Measurements from ENCODE around the gene SMIM29. TPM values are rescaled to one million over a fixed set of nuclear protein-coding genes. Genes with fewer than 3 reads are reported as not detected.

Gene SMIM29
- total RNA-seq, 1 donor from 2014 or later = 15.0 TPM

DNA sequence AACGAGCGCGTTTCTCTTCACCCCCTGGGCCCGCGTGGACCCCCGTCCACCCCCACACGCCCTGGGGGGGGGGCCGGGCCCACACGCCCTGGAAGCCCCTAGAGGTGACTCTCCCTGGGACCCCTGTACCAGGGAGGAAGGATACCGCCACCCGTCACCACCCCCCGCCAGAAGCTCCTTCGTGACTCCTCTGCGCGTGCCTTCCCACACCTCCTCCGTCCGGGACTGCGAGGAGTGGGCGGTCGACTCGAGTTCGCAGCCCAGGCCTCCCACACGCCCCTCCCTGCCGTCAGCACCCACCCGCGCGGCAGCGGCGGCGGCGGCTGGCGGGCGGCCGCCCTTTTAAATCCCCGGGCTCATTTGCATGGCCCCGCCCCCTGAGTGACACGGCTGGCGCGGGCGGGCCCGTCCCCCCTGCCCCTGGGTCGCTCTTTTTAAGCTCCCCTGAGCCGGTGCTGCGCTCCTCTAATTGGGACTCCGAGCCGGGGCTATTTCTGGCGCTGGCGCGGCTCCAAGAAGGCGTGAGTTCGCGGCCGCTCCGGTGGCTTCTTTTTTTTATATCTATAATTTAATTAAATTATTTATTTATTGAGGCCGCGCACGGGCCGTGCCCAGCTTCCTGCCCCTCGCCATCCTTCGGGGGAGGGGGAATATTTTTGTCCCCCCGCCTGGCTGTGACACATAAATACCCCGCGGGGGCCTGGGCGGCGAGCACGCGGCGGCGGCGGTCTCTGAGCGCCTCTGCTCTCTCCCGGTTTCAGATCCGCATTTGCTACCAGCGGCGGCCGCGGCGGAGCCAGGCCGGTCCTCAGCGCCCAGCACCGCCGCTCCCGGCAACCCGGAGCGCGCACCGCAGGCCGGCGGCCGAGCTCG, 12.1 kb downstream of the SMIM29 start, which contains the start of gene HMGA1:
Gene HMGA1 (plus strand): TSS at position 431 of the 873 bp plus-strand sequence. CDS start 3,908 bp downstream, outside the sequence.
- H3K4me1 Mint-ChIP-seq (ENCODE audit: low read depth) = peaks cover 46% of the 10 kb centered on the region
- peak within 1 kb of the TSS; percentile 86 for H3K4me3 Mint-ChIP-seq
- intact Hi-C loops (cut with micrococcal nuclease) = loop anchor here (1.0 to 5.0 kb wide), 6 partner anchors 12 to 664 kb away; partner anchors contain the start of genes ANKS1A, SMIM29 and TAF11
- no peaks in the 10 kb centered on the region for H3K9me3 Mint-ChIP-seq
- H3K36me3 Mint-ChIP-seq (ENCODE audit: low read depth) = peaks cover 27% of the 10 kb centered on the region
- H3K27ac Mint-ChIP-seq = peak within 1 kb of the TSS; percentile 92
- H3K27me3 Mint-ChIP-seq (ENCODE audit: insufficient read depth) = no peaks in the 10 kb centered on the region
- peak; percentile 83 for DNase-seq (ENCODE audit: low spot score)

GRCh38 chr6:34236131-34236442, 12.7 kb downstream of the SMIM29 start:
- Mint-ChIP-seq H3K27me3 (ENCODE audit: insufficient read depth) (no peaks in the 10 kb centered on the region), H3K36me3 (ENCODE audit: low read depth) (peaks cover 21% of the 10 kb centered on the region), H3K4me3 (peak overlapping the region; percentile 86), H3K4me1 (ENCODE audit: low read depth) (peaks cover 40% of the 10 kb centered on the region), H3K27ac (peak overlapping the region; percentile 92), H3K9me3 (no peaks in the 10 kb centered on the region)
- DNase-seq (ENCODE audit: low spot score) = peak; percentile 38
- intact Hi-C loops (cut with micrococcal nuclease) = loop anchor here (1.0 to 5.0 kb wide), 6 partner anchors 12 to 664 kb away; partner anchors contain the start of genes ANKS1A, SMIM29 and TAF11

- peak; percentile 30 for DNase-seq (ENCODE audit: low spot score)
- Mint-ChIP-seq H3K4me3 (peak overlapping the region; percentile 86), H3K36me3 (ENCODE audit: low read depth) (peaks cover 17% of the 10 kb centered on the region), H3K9me3 (no peaks in the 10 kb centered on the region), H3K27me3 (ENCODE audit: insufficient read depth) (no peaks in the 10 kb centered on the region), H3K27ac (peak overlapping the region; percentile 92), H3K4me1 (ENCODE audit: low read depth) (peaks cover 36% of the 10 kb centered on the region)
- intact Hi-C loops (cut with micrococcal nuclease) = loop anchor here (1.0 to 5.0 kb wide), 6 partner anchors 11 to 663 kb away; partner anchors contain the start of genes ANKS1A, SMIM29 and TAF11
These were observed 13.3 kb downstream of the SMIM29 start for GRCh38 chr6:34235307-34236130.

GRCh38 chr6:34234667-34235306, 14.0 kb downstream of the SMIM29 start:
- DNase-seq (ENCODE audit: low spot score) = no peak

GRCh38 chr6:34233867-34234266, 14.9 kb downstream of the SMIM29 start:
- H3K9me3 Mint-ChIP-seq = no peaks in the 10 kb centered on the region
- H3K27me3 Mint-ChIP-seq (ENCODE audit: insufficient read depth) = no peaks in the 10 kb centered on the region
- no peak for DNase-seq (ENCODE audit: low spot score)
- peak overlapping the region; percentile 73 for H3K27ac Mint-ChIP-seq
- H3K4me3 Mint-ChIP-seq = peak overlapping the region; percentile 17
- intact Hi-C loops (cut with micrococcal nuclease) = no loop called here
- peaks cover 24% of the 10 kb centered on the region for H3K4me1 Mint-ChIP-seq (ENCODE audit: low read depth)
- H3K36me3 Mint-ChIP-seq (ENCODE audit: low read depth) = peaks cover 7% of the 10 kb centered on the region

More at GRCh38 chr6:34234667-34235306, 14.0 kb downstream of the SMIM29 start:
- H3K4me1 Mint-ChIP-seq (ENCODE audit: low read depth) = peaks cover 28% of the 10 kb centered on the region
- intact Hi-C loops (cut with micrococcal nuclease) = loop anchor here (5.0 kb wide), 2 partner anchors 653 to 662 kb away; partner anchors contain the start of genes ANKS1A and TAF11
- H3K9me3 Mint-ChIP-seq = no peaks in the 10 kb centered on the region
- peaks cover 11% of the 10 kb centered on the region for H3K36me3 Mint-ChIP-seq (ENCODE audit: low read depth)
- H3K27ac Mint-ChIP-seq = peak overlapping the region; percentile 73
- no peaks in the 10 kb centered on the region for H3K27me3 Mint-ChIP-seq (ENCODE audit: insufficient read depth)
- peak overlapping the region; percentile 31 for H3K4me3 Mint-ChIP-seq

- H3K27me3 Mint-ChIP-seq (ENCODE audit: insufficient read depth) = no peaks in the 10 kb centered on the region
- no peak for DNase-seq (ENCODE audit: low spot score)
- intact Hi-C loops (cut with micrococcal nuclease) = no loop called here
- no peaks in the 10 kb centered on the region for H3K36me3 Mint-ChIP-seq (ENCODE audit: low read depth)
- peaks cover 20% of the 10 kb centered on the region for H3K4me1 Mint-ChIP-seq (ENCODE audit: low read depth)
- no peak overlapping the region for H3K4me3 Mint-ChIP-seq
- no peak overlapping the region for H3K27ac Mint-ChIP-seq
- no peaks in the 10 kb centered on the region for H3K9me3 Mint-ChIP-seq
These were observed 15.9 kb downstream of the SMIM29 start for GRCh38 chr6:34232901-34233300.

DNA sequence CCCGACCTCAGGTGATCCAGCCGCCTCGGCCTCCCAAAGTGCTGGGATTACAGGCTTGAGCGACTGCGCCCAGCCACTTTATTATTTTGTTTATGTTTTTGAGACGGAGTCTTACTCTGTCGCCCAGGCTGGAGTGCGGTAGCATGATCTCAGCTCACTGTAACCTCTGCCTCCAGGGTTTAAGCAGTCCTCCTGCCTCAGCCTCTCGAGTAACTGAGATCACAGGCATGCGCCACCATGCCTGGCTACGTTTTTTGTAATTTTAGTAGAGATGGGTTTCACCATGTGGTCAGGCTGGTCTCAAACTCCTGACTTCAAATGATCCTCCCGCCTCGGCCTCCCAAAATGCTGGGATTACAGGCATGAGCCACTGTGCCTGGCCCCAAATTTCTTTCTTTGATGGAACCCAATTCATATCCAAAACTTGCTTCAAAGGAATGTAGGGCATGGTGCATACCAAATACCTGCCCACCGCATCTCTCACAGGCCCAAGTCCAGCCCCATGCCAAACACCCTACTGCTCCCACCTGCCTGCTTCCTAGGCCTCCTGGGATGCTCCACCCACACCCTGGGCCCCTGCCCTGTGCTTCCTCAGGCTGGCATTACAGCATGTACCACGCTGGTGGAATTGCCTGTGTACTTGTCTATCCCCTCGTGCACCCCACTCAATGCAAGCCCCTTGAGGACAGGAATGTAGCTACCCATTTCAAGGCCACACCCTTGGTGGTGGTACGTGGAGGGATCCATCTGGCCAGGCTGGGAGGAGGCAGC, 17.1 kb downstream of the SMIM29 start:
- DNase-seq (ENCODE audit: low spot score) = no peak
- Mint-ChIP-seq H3K27me3 (ENCODE audit: insufficient read depth) (no peaks in the 10 kb centered on the region), H3K4me3 (no peak overlapping the region), H3K36me3 (ENCODE audit: low read depth) (no peaks in the 10 kb centered on the region), H3K9me3 (no peaks in the 10 kb centered on the region), H3K27ac (no peak overlapping the region), H3K4me1 (ENCODE audit: low read depth) (peaks cover 32% of the 10 kb centered on the region)
- intact Hi-C loops (cut with micrococcal nuclease) = no loop called here

GRCh38 chr6:34230653-34231371, 18.0 kb downstream of the SMIM29 start:
- H3K27ac Mint-ChIP-seq = no peak overlapping the region
- H3K4me3 Mint-ChIP-seq = no peak overlapping the region
- DNase-seq (ENCODE audit: low spot score) = no peak
- no peaks in the 10 kb centered on the region for H3K9me3 Mint-ChIP-seq
- H3K4me1 Mint-ChIP-seq (ENCODE audit: low read depth) = peaks cover 29% of the 10 kb centered on the region
- H3K27me3 Mint-ChIP-seq (ENCODE audit: insufficient read depth) = no peaks in the 10 kb centered on the region
- no peaks in the 10 kb centered on the region for H3K36me3 Mint-ChIP-seq (ENCODE audit: low read depth)
- intact Hi-C loops (cut with micrococcal nuclease) = no loop called here

DNA sequence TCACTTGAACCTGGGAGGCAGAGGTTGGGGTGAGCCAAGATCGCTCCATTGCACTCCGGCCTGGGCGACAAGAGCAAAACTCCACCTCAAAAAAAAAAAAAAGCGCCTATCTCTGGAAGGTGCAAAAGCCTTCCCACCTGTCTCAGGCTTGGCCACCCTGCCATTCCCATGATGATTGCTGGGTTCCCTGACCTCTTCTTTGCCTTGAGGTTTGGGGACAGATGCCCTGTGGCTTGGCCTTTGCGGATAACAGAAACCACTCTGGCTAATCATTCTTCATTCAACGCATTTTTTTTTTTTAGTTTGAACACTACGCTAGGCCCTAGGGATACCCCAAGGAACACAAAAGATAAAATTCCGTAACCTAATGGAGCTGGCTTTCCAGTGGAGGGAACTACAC, 18.9 kb downstream of the SMIM29 start:
- Mint-ChIP-seq H3K4me3 (no peak overlapping the region), H3K36me3 (ENCODE audit: low read depth) (no peaks in the 10 kb centered on the region), H3K27me3 (ENCODE audit: insufficient read depth) (peaks cover under 1% of the 10 kb centered on the region), H3K9me3 (no peaks in the 10 kb centered on the region), H3K4me1 (ENCODE audit: low read depth) (peaks cover 30% of the 10 kb centered on the region), H3K27ac (no peak overlapping the region)
- intact Hi-C loops (cut with micrococcal nuclease) = loop anchor here (10.0 kb wide), 1 partner anchor 445 kb away; the partner anchor contains the start of gene LEMD2
- DNase-seq (ENCODE audit: low spot score) = no peak

- no peaks in the 10 kb centered on the region for H3K9me3 Mint-ChIP-seq
- intact Hi-C loops (cut with micrococcal nuclease) = loop anchor here (10.0 kb wide), 1 partner anchor 443 kb away; the partner anchor contains the start of gene LEMD2
- no peaks in the 10 kb centered on the region for H3K36me3 Mint-ChIP-seq (ENCODE audit: low read depth)
- peaks cover 31% of the 10 kb centered on the region for H3K4me1 Mint-ChIP-seq (ENCODE audit: low read depth)
- peaks cover 3% of the 10 kb centered on the region for H3K27me3 Mint-ChIP-seq (ENCODE audit: insufficient read depth)
- no peak for DNase-seq (ENCODE audit: low spot score)
- H3K4me3 Mint-ChIP-seq = no peak overlapping the region
- H3K27ac Mint-ChIP-seq = peak overlapping the region; percentile 7
These were observed 20.9 kb downstream of the SMIM29 start for GRCh38 chr6:34227761-34228421.

Measured in activated T-helper 1 cell treated with anti-CD3 and anti-CD28 coated beads, Interleukin-12 subunit alpha, Interleukin-12 subunit beta, Interleukin-2, Interleukin-4 antibody, amounts not matched to agents 30 ng/mL and 10 ng/mL and 1 ng/mL, durations not matched to agents 14 hours and 24 hours and 36 hours (primary cell).